Activated T-cell treated with anti-CD3 and anti-CD28 coated beads for 24 hours (primary cell): ENCODE results near the gene TAF11.
"Not testable (repeated sequence)": the region's sequence is repeated elsewhere in the genome, so short reads cannot be mapped to it uniquely, and the experiment has no call there.

Source experiments
- DNase-seq: peaks from one replicate; pipeline ENCODE4 v3.0.0-alpha.2; 2020; ENCODE audit warnings: low read depth

The TAF11 gene

DNA sequence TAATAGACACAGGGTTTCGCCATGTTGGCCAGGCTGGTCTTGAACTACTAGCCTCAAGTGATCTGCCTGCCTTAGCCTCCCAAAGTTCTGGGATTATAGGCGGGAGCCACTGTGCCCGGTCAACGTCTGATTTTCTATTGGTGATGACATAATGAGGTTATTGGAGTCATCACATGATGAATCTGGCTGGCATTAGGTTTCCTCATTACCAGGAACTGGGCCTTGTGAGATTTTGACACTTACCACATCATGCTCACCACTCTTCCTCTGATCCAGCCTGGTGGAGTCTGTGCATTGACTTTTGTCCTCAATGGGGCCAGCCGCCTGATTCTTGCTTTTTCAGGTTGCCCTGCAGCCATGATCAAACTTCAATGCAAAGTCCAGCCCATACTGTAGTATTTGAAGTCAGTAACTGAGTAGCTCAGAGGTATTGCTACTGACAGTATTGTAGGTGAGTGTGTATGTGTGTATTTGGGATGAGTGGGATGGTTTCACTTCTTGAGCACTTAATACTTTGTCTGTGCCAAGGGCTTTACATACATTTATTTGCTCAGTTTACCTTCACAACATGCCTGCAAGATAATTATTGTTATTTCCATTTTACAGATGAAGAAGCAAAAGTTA lies 17.3 kb upstream of the TAF11 start:
- no peak for DNase-seq

DNA sequence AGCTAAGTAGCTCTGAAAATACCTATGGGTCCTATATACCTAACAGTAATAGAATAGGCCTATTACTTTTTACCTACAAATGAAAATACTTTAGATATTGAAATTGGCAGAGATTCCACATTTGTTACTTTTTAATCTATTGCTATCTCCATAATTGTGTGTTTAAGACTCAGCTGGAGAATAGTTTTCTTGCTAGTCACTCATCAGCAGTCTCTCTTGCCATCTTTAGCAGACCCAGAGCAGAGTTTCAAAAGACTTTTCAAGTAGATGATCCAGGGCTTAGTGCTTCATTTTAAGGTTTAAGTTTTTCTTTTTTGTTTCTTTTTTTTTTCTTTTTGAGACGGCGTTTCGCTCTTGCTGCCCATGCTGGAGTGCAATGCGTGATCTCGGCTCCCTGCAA lies 14.1 kb upstream of the TAF11 start:
- no peak for DNase-seq

DNA sequence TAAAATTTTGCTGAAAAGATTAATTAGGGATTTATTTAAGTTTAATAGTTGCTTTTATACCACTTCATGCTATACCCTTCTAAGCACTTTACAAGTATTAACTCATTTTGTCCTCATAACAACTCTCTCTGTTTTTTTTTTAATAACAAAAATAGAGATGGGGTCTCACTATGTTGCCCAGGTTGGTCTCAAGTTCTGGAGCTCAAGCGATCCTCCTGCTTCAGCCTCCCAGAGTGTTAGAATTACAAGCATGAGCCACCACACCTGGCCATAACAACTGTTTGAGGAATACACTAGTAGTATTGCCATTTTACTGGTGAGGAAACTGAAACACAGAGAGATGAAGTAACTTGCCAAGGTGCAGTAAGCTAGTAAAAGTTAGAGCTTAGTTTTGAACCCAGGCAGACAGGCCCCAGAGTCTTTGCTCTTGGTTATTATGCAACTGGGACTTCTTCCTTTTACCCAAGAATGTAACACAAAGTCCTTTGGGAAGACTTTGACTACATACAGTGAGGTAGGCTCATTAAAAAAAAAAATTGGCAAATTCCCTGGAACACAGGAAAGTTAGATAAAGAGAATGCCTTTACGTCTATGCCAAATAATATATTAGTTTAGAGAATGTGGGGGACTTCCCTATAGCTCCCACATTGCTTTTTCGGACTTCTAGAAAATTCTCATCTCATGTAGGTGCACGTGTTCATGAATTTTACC lies 12.6 kb upstream of the TAF11 start:
- no peak for DNase-seq

DNA sequence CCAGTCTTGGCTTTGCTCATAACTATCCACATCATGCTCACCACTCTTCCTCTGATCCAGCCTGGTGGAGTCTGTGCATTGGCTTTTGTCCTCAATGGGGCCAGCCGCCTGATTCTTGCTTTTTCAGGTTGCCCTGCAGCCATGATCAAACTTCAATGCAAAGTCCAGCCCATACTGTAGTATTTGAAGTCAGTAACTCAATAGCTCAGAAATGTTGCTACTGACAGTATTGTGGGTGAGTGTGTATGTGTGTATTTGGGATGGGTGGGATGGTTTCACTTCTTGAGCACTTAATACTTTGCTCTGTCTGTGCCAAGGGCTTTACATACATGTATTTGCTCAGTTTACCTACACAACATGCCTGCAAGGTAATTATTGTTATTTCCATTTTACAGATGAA lies 11.9 kb upstream of the TAF11 start:
- DNase-seq = not testable (repeated sequence)

DNA sequence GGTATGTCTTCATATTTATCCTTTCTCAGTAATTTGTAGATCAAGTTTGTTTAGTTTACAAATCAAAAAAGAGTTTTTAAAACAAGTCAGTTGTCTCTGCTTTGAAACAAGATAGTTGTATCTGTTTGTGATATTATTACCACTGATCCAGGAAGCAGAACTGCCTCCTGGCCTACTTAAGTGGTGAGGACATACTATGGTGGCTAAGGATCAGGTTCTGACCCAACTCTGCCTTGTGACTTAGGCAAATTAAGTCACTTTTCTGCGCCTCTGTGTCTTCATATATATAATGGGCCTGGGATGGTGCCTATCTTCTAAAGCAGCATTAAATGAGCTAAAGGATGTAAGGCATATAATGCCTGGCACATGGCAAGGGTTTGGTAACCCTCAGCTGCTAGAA lies 9.9 kb upstream of the TAF11 start:
- DNase-seq = no peak

DNA sequence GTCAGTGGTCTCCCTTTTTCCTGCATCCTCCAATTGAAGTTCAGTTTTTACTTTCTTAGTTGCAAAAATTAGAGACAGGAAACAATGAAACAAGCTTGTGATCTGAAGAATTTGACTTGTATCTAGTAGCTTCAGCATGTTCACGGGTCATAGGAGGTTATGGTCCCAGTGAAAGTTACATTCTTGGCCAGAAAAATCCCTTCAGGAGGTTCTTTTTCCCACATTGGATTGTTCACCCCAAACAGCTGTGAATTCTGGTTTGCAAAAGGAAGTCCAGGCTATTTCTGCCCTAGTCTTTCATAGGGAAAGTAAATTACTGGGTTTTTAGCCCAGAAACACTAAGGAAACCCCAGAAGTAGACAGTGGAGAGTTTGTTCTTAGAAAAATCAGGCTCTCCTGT lies 9.3 kb upstream of the TAF11 start:
- no peak for DNase-seq

DNA sequence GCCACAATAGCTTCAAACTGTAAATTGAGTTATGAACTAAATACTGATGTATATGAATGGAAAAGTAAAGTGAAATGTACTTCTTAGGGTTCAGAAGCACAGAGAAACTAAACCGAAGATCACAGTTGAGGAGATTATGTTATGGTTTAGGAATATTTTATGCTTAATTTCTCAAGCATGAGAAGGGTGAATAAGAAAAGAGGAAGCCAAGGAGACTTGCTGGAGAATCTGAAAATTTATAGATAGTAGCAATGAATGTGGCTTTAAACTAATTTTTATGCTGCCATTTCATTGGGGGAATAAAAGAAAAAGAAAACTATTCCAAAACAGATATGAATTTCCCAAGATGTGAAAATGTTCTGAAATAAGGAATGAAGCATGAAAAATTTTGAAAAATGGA lies 6.9 kb upstream of the TAF11 start:
- DNase-seq = no peak

DNA sequence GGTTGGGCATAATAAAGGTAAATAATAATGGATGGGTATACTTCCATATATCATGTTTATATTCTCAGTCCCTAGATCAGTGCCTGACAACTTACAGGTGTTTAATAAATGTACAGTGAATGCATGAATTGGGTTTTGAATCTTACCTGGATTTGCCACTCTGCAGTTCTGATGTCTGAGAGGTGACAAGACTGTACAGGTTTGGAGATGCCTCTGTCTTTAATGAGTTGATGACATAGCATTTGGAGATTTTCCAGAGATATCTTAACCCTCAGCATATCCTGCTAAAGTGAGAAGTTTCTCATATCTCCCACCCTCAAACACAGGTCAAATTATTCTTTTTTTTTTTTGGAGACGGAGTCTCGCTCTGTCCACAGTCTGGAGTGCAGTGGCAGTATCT lies 3.5 kb upstream of the TAF11 start:
- no peak for DNase-seq

DNA sequence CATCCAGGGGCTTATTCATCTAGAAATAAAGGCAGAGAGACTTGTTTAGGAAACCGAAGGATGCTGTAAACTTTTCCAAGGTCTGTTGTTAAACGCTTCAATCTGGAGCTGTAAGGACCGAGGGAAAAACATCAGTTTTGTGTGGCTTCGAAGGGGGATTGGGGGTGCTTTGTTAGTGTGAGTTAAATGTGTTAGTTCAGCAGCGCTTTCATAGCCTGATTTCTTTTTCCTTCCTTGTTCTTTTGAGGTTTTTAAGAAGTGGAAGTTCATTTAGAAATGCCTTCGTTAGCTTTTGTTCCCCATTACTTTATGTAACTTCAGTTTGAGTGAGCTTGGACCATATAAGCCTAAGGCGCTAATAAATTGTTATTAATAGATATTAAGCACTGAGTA lies 2.7 kb upstream of the TAF11 start:
- DNase-seq = no peak

DNA sequence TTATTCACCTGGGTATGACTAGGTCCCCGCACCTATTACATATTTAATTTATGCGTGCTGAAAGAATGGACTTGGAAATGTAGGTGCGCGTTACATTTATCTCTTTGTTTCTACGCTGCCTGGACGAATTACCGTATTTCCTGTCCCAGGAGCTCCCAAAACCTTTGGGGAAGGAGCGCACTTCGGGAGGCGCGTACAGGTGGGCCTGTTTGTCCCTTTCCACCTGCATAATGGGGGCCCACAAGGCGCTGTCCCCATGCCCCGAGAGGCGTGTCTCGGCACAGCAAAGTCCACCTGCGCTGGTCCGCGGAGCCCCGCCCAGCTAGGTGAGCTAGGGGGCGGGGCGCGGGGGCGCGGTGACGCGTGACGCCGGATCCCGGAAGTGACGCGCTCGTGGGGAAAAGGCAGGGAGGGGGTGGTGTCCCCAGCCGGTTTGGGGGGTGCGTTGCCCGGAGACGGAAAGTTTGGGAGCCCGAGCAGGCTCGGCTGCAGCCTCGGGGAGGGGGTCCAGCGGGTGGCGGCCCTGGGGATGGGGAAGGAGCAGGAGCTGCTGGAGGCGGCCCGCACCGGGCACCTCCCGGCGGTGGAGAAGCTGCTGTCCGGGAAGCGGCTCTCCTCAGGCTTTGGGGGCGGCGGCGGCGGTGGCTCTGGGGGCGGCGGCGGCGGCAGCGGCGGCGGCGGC lies 1.2 kb upstream of the TAF11 start, which contains the start of gene ANKS1A:
ANKS1A (plus strand) TSS at position 382 of the 682 bp plus-strand sequence; CDS start at position 530, 148 bp downstream.
- DNase-seq = peak; percentile 88

DNA sequence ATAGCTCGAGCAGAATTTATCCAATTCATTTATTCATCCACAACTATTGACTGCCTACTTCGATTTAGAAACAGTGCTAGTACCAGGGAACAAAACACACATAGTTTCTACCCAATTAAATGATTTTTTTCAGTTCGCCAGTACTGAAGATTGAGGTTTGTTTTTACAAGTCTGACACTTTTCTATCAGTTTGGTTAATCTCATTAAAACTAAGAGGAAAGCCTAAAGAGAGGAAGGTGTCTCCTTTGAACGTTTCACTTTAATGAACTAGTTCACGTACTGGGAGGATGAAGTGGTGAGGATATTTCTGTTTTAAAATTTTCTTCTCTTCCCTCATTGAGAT lies 643 bp upstream of the TAF11 start:
- no peak for DNase-seq

DNA sequence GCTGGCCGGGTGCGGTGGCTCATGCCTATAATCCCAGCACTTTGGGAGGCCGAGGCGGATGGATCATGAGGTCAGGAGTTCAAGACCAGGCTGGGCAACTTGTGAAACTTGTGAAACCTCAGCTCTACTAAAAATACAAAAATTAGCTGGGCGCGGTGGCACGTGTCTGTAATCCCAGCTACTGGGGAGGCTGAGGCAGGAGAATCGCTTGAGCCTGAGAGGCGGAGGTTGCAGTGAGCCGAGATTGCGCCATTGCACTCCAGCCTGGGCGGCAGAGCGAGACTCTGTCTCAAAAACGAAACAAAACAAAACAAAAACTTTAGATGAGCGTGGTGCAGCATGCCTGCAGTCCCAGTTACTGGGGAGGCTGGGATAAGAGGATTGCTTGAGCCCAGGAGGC lies 2.0 kb downstream of the TAF11 start:
- not testable (repeated sequence) for DNase-seq

DNA sequence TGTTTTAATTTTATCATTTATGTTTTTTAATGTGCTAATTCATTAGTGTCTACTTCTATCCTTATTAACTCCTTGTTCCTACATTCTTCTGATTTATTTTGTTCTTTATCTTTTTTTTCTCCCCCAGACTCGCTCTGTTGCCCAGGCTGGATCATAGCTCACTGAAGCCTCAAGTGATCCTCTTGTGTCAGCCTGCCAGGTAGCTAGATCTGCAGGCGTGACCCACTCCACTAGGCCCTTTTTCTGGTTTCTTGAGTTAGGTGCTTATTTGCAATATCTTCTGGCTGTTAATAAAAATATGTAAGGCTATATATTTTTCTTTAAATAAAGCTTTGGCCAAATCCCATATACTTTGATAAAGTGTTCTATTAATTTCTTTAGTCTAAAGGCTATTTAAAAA lies 2.8 kb downstream of the TAF11 start:
- DNase-seq = no peak

DNA sequence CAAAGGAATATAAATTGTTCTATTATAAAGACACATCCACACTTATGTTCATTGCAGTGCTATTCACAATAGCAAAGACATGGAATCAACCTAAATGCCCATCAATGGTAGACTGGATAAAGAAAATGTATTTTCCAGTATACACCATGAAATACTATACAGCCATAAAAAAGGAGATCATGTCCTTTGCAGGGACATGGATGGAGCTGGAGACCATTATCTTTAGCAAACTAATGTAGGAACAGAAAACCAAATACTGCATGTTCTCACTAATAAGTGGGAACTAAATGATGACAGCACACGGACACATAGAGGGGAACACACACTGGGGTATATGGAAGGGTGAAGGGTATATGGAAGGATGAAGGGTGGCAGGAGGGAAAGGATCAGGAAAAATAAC lies 3.8 kb downstream of the TAF11 start:
- not testable (repeated sequence) for DNase-seq

DNA sequence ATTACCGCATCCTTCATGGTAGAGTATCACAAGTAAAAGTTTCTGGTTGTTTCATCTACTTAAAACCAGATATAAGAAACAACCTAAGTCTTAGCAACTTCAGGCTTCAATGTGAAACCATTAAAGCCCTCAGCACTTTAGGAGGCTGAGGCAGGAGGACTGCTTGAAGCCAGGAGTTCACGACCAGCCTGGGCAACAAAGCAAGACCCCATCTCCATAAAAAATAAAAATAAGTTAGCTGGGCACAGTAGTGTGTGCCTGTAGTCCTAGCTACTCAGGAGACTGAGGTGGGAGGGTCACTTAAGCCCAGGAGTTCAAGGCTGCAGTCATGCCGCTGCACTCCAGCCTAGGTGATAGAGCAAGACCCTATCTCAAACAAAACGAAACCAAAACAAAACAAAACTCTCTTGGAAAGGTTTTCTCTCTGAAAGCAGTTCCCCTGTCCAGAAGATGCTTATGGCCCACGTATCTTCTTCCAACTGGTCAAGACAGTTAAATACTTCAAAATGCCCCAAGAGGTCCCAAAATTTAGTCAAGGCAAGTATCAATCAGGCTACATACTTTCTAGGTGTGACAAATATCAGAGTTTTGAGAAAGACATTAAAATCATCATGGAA lies 9.9 kb downstream of the TAF11 start:
- no peak for DNase-seq

DNA sequence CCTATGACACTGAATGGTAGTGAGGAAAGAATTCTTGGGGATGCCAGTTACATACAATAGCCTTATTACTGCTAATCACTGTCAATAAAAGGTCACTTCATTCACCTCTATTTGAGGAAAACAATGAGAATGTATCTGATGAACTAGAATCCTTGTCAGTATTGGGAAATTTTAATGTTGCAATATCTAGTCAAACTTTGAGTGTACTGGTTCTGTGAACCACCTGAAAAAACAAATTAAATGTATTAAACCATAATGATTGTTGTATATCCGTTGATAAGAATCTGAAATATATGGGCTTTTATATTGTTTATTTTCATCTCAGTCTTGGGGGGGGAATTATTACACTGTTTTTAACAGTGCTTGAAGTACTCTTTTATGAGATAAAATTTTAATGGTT lies 10.6 kb downstream of the TAF11 start:
- DNase-seq = no peak

DNA sequence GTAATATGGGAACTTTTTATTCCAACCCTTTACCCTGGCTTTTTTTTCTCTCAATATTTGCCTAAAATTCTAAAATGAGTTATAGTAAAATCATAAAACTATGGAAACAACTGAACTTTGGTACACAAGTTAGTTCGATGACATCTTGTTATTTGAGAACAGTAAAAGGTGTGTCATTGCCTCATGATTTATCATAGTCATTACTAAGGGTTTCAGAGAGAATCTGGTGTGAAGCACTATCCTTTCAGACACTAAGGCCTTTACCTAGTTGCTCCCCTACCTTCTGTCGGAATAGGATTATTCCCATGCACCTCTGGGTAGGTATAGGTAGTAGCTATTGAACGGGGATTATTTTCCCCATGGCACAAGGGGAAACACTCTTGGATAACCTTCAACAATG lies 11.4 kb downstream of the TAF11 start:
- no peak for DNase-seq

DNA sequence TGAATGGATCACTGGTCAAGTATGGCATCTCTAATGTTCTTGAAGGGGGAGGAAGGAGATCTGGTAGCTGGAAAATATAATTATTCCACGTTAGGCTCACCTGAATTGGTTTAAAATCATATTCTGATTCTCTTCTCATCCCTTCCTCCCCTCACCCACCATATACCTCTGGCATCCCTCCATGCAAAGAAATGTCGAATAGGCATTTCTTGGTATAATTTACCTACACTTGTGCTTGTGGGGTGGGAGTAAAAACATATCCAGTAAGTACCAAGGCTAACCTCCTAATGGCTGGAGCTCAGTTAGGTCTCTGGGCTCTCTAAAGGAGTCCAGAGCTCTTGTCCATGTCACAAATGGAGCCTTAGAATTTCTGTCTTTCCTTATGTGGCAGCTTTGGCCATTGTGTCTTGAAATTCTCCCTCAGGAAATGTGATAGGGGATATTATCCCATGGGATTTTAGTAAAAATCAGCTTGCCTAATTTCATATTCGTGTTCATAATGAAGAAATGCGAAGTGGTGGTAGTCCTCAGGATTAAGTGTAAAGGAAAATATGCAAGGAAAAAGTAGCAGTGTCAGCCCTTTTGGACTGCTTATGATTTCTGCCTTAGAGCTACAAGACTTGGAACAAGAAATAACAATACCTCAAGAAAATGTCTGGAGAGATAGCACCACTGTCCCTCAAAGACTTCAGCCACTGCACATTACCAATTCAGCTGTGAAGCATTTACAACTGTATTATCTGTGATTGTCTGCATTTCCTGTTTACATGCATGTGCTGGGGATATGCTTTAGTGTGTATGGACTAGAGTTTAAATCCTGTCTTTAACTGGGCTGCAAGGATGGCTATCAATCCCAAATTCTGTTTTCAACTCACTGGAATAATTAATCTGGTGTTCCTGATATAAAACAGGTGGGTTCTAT lies 12.3 kb downstream of the TAF11 start:
- no peak for DNase-seq

DNA sequence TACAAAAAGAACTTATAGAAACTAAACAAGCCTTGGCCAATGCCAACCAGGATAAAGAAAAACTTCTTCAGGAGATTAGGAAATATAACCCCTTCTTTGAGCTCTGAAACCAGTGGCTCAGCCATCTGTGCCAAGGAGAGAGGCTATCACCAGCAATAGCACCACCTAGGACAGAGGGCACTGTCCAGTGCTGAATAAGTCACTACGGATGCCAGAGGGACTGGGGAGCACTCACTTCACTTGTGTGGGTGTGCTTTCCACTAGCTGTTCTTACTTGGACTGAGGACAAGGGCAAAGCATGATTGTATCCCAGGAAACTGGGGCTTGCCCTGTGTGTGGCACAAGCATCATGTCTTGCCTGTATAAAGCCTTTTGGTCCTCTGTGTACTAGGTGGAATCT lies 15.5 kb downstream of the TAF11 start:
- DNase-seq = no peak

DNA sequence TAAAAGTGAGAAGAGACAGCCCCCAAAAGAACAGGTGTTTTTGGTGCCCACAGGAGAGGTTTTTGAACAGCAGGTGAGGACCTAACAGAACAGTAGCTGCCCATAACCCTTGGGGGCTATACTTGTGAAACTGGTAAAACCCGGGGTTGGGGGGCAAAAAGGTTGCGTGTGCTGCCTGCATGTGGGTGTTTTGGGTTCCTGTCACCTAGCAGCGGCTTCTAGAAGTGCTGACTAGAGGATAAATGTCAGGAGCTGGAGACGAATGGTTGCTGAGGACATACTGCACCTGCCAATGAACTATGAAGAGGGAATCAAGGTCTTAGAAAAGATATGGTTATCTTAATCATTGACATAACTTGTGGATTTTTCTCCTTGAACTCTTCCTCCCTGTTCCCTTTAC lies 16.0 kb downstream of the TAF11 start:
- DNase-seq = no peak

DNA sequence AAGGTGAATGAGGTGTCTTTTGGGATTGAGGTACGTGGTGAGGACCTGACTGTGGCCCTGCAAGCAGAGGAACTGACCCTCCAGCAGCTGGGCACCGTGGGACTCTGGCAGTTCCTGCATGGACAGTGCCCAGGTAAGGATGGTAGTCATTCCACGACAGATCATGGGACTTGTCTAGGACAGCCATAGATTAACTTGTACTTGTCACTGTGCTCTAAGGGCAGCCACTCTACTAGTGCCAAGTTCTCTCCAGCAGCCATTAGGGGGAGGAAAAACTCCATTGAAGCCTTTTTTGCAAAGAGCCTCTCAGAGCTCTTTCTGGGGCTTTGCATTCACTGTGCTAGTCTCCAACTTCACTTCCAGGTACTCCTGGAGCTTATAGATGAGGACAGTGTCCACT lies 20.4 kb downstream of the TAF11 start:
- no peak for DNase-seq

DNA sequence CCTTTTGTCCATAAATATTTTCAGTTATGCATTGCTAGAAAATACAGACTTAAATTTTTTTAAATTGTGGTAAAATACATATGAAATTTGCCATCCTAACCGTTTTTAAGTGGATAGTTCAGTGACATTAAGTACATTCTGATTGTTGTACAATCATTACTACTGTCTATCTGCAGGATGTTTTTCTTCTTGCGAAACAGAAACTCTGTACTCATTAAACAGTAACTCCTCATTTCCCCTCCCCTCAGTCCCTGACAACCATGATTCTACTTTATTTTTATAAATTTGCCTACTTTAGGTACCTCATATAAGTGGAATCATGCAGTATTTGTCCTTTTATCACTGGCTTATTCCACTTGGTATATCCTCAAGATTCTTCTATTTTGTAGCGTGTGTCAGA lies 21.3 kb downstream of the TAF11 start:
- no peak for DNase-seq
